Mammary epithelial cell (primary cell): ENCODE results near the gene BAZ1A.

Experiments
- CTCF ChIP-seq, 2 donors: IDR thresholded peaks in 1 of 2; conservative IDR thresholded peaks in 1 of 2; 2 replicates each; pipeline ENCODE4 v1.5.1; 2011 to 2012; ENCODE audit warnings: inconsistent platforms in 2 of 2, low read length in 2 of 2, mild to moderate bottlenecking in 2 of 2, control low read depth in 1 of 2, low read depth in 1 of 2; ENCODE audit not compliant: insufficient read depth in 1 of 2; ENCODE audit errors: extremely low read depth in 1 of 2
- EZH2 ChIP-seq: IDR thresholded peaks from 2 replicates; pipeline ENCODE4 v1.6.1; 2012; ENCODE audit warnings: low read length, inconsistent platforms, borderline replicate concordance

DNA sequence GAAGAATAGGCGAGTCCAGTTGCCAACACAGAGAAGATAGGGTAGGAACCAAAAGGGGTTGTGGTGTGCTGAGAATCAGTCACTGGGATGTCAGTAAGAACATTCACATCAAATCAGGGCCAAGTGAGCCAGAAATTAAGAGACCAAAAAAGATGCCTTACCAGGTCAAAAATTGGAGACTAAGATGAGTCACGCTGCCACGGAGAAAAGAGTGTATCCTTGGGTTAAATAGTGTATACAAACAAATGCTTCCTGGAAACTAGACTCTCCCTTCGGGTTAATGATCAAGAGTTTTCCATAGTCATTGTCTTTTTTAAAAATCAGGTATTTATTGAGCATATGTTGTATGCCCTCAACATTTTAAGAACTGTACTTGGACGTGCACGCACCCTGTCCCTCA, 45.2 kb upstream of the BAZ1A start:
- no peak for TF ChIP-seq CTCF (conservative IDR thresholded peaks at IDR 0.05 in 1 of 2, IDR thresholded peaks at IDR 0.05 in 1 of 2; ENCODE audit: extremely low read depth in 1 of 2, insufficient read depth in 1 of 2, low read depth in 1 of 2, low read length in 2 of 2)
- TF ChIP-seq EZH2: no peak
